Measurements from ENCODE around the gene ADCY6. TPM values are rescaled to one million over a fixed set of nuclear protein-coding genes. Genes with fewer than 3 reads are reported as not detected.

Gene ADCY6
- total and polyA plus RNA-seq, 2 donors (not counting 3 experiments of a cell fraction or from before 2014, with no cell fraction given) = 37.0 to 46.2 TPM

DNA sequence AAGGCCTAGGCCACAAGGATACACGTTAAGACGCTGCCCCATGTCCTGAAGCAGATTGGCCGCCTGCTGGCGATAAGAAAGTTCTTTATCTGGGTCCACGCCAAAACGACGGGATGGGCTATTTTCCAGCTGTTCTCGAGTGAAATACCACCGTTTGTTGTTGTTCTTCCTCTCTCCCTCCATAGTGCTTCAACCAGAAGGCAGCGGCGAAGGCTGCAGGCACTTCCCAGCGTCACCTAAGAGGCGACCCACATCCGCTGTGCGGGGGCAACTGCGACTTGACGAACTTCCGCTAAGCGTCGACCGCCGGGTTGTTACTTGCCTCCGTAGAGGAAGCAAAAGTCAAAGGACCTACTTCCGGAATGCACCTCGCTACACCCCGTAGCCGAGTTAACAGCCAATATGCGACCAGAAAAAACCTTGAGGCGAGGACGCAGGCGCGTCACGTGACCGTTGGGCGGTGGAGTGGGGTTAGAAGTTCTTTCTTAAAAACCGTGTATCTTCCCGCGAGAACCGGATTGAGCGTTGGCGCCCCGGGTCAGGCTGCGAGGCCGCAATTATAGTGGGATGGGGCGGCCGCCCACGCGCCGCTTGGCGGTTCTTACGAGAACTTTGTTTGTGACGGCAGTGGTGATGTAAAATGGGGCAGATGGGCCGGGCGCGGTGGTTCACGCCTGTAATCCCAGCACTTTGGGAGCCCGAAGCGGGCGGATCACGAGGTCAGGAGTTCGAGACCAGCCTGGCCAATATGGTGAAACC, 72.2 kb downstream of the ADCY6 start, which contains the start of gene CCNT1:
Gene CCNT1 (minus strand): TSS at position 215 of the 759 bp plus-strand sequence. CDS start 32 bp downstream, at position 183.
- Histone ChIP-seq H3K9me3 (replicated peaks; ENCODE audit: control insufficient read depth, insufficient read depth, low read length) (no peaks in the 10 kb centered on the region), H3K4me3 (replicated peaks in 1 of 3; ENCODE audit: insufficient read depth in 1 of 3, low read depth in 1 of 3, low read length in 3 of 3) (peak within 1 kb of the TSS; percentile 65 to 92 (median 71)), H3K79me2 (ENCODE audit: control insufficient read depth, insufficient read depth, low read length) (peaks cover 42% of the 10 kb centered on the region), H3K27me3 (ENCODE audit: control insufficient read depth in 2 of 2, insufficient read depth in 2 of 2, low read length in 2 of 2) (no peaks in the 10 kb centered on the region), H3K27ac (ENCODE audit: insufficient read depth, low read depth, low read length) (peak within 1 kb of the TSS; percentile 90), H3K4me2 (ENCODE audit: insufficient read depth, low read length) (peak within 1 kb of the TSS; percentile 92), H2AFZ (ENCODE audit: low read depth, low read length) (peak within 1 kb of the TSS; percentile 77), H3K4me1 (ENCODE audit: control insufficient read depth, extremely low read depth, insufficient read depth, low read length) (peaks cover 16% of the 10 kb centered on the region), H4K20me1 (replicated peaks; ENCODE audit: control insufficient read depth, extremely low read depth, insufficient read depth, low read length) (no peaks in the 10 kb centered on the region), H3K9ac (replicated peaks; ENCODE audit: extremely low read depth, insufficient read depth, low read length) (peak within 1 kb of the TSS; percentile 98), H3K36me3 (ENCODE audit: control insufficient read depth in 2 of 2, extremely low read depth in 1 of 2, insufficient read depth in 2 of 2, low read length in 2 of 2) (peaks cover 2 to 8% of the 10 kb centered on the region in 2 experiments), H3K9me1 (replicated peaks; ENCODE audit: control insufficient read depth, extremely low read depth, insufficient read depth, low read length) (no peaks in the 10 kb centered on the region)
- CTCF ChIA-PET = no interaction called here
- TF ChIP-seq, protein P1, sequence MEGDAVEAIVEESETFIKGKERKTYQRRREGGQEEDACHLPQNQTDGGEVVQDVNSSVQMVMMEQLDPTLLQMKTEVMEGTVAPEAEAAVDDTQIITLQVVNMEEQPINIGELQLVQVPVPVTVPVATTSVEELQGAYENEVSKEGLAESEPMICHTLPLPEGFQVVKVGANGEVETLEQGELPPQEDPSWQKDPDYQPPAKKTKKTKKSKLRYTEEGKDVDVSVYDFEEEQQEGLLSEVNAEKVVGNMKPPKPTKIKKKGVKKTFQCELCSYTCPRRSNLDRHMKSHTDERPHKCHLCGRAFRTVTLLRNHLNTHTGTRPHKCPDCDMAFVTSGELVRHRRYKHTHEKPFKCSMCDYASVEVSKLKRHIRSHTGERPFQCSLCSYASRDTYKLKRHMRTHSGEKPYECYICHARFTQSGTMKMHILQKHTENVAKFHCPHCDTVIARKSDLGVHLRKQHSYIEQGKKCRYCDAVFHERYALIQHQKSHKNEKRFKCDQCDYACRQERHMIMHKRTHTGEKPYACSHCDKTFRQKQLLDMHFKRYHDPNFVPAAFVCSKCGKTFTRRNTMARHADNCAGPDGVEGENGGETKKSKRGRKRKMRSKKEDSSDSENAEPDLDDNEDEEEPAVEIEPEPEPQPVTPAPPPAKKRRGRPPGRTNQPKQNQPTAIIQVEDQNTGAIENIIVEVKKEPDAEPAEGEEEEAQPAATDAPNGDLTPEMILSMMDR (IDR thresholded peaks at IDR 0.05; ENCODE audit: extremely low read depth in 1 of 2, insufficient read depth in 1 of 2, low read depth in 1 of 2, low read length in 2 of 2) = peak; percentile 10 to 31
- TF ChIP-seq POLR2AphosphoS5 (IDR thresholded peaks at IDR 0.05; ENCODE audit: insufficient read depth, low read depth, low read length) (peak; percentile 48), JUN (IDR thresholded peaks at IDR 0.05; ENCODE audit: borderline replicate concordance, insufficient read depth, insufficient read length, low read depth) (no peak), MYC (IDR thresholded peaks at IDR 0.05; ENCODE audit: low read depth, low read length) (no peak), GATA2 (IDR thresholded peaks at IDR 0.05; ENCODE audit: insufficient read depth, insufficient read length, low read depth, low read length) (no peak), POLR2A (IDR thresholded peaks at IDR 0.05; ENCODE audit: low read depth, low read length) (peak; percentile 61), EZH2 (IDR thresholded peaks at IDR 0.05; ENCODE audit: borderline replicate concordance, low read depth, low read length, severe bottlenecking) (no peak), FOS (IDR thresholded peaks at IDR 0.05; ENCODE audit: borderline replicate concordance, insufficient read depth, low read length) (no peak)
- TF ChIP-seq, protein P2, sequence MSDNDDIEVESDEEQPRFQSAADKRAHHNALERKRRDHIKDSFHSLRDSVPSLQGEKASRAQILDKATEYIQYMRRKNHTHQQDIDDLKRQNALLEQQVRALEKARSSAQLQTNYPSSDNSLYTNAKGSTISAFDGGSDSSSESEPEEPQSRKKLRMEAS (IDR thresholded peaks at IDR 0.05; ENCODE audit: insufficient read depth, insufficient read length) = peak; percentile 97
- BruUV-seq (replicated peaks) = no TSS peak
- POLR2A ChIA-PET = interaction anchor here (0.9 kb wide), 1 partner anchor 34 kb away, joined by 3 read pairs; no protein-coding TSS in a partner anchor
- peak; percentile 98 for FAIRE-seq
- DNase-seq (ENCODE audit: low read depth, low spot score) = peak; percentile 100
- intact Hi-C loops (cut with micrococcal nuclease) = loop anchor here (1.0 to 5.0 kb wide), 3 partner anchors 34 to 959 kb away; partner anchors contain the start of genes ADCY6, KANSL2 and RAPGEF3
- dilution Hi-C loops (cut with MboI; ENCODE audit: extremely low pct_ligation_motif_present, low sequenced_read_pairs) = no loop called here

Small RNA genes within 50 kb of the gene (microRNA-seq; reads per million reads assigned to microRNA genes)
- not detected for gene MIR4701 (ENCODE audit: borderline number of aligned reads, borderline replicate concordance)

Small RNA genes within 50 kb of the gene (small RNA-seq; reads per million reads assigned to genes)
- gene MIR4701 (ENCODE audit: insufficient read depth, insufficient read length, low read depth, low replicate concordance) (not detected), gene RF00019 (ENCODE audit: insufficient read depth, insufficient read length, low read depth, low replicate concordance) (not detected)

Other genes starting within 250 kb of the ADCY6 start
- gene LALBA, start 219.0 kb downstream of the ADCY6 start, total RNA-seq = not detected in 2 replicates
- gene LALBA, start 219.0 kb downstream of the ADCY6 start, polyA plus RNA-seq = not detected in 2 replicates
- 35.8 and 40.6 TPM in 2 replicates for gene KANSL2, start 106.9 kb downstream of the ADCY6 start, total RNA-seq
- gene KANSL2, start 106.9 kb downstream of the ADCY6 start, polyA plus RNA-seq = 27.3 and 30.5 TPM in 2 replicates
- gene CCNT1, start 72.4 kb downstream of the ADCY6 start, total RNA-seq = 33.0 and 35.1 TPM in 2 replicates
- 9.7 and 10.6 TPM in 2 replicates for gene CCNT1, start 72.4 kb downstream of the ADCY6 start, polyA plus RNA-seq
- 61.8 and 64.2 TPM in 2 replicates for gene CACNB3, start 29.4 kb upstream of the ADCY6 start, total RNA-seq
- 37.4 and 46.1 TPM in 2 replicates for gene CACNB3, start 29.4 kb upstream of the ADCY6 start, polyA plus RNA-seq
- gene DDX23, start 63.1 kb upstream of the ADCY6 start, total RNA-seq = 101 and 107 TPM in 2 replicates
- 47.4 and 56.0 TPM in 2 replicates for gene DDX23, start 63.1 kb upstream of the ADCY6 start, polyA plus RNA-seq
- gene RND1, start 76.8 kb upstream of the ADCY6 start, total RNA-seq = 4.0 and 4.4 TPM in 2 replicates
- 5.2 and 9.9 TPM in 2 replicates for gene RND1, start 76.8 kb upstream of the ADCY6 start, polyA plus RNA-seq
- 78.9 and 81.2 TPM in 2 replicates for gene FKBP11, start 136.4 kb upstream of the ADCY6 start, total RNA-seq
- gene FKBP11, start 136.4 kb upstream of the ADCY6 start, polyA plus RNA-seq = 74.2 and 81.7 TPM in 2 replicates
- gene ARF3, start 168.4 kb upstream of the ADCY6 start, total RNA-seq = 172 and 187 TPM in 2 replicates
- 138 and 149 TPM in 2 replicates for gene ARF3, start 168.4 kb upstream of the ADCY6 start, polyA plus RNA-seq
- gene WNT10B, start 182.6 kb upstream of the ADCY6 start, total RNA-seq = not detected in 2 replicates
- 0.04 and 0.14 TPM in 2 replicates for gene WNT10B, start 182.6 kb upstream of the ADCY6 start, polyA plus RNA-seq
- not detected in 2 replicates for gene WNT1, start 189.2 kb upstream of the ADCY6 start, total RNA-seq
- not detected in 2 replicates for gene WNT1, start 189.2 kb upstream of the ADCY6 start, polyA plus RNA-seq
- gene DDN, start 210.3 kb upstream of the ADCY6 start, total RNA-seq = 0.22 and 0.42 TPM in 2 replicates
- gene DDN, start 210.3 kb upstream of the ADCY6 start, polyA plus RNA-seq = 0.06 and 0.07 TPM in 2 replicates
- gene PRKAG1, start 229.7 kb upstream of the ADCY6 start, total RNA-seq = 50.0 and 54.9 TPM in 2 replicates
- 52.1 and 59.5 TPM in 2 replicates for gene PRKAG1, start 229.7 kb upstream of the ADCY6 start, polyA plus RNA-seq